Stromal cell of bone marrow (primary cell): ENCODE measurements around the gene MCEE.
A peak's percentile ranks its signal among the peaks of the same experiment; 100 is the strongest.
"Not testable (repeated sequence)": the region's sequence is repeated elsewhere in the genome, so short reads cannot be mapped to it uniquely, and the experiment has no call there.

ENCODE experiments used
- DNase-seq: peaks from one replicate; pipeline ENCODE4 v3.0.0-alpha.2; 2012; ENCODE audit warnings: low read depth

Gene MCEE

DNA sequence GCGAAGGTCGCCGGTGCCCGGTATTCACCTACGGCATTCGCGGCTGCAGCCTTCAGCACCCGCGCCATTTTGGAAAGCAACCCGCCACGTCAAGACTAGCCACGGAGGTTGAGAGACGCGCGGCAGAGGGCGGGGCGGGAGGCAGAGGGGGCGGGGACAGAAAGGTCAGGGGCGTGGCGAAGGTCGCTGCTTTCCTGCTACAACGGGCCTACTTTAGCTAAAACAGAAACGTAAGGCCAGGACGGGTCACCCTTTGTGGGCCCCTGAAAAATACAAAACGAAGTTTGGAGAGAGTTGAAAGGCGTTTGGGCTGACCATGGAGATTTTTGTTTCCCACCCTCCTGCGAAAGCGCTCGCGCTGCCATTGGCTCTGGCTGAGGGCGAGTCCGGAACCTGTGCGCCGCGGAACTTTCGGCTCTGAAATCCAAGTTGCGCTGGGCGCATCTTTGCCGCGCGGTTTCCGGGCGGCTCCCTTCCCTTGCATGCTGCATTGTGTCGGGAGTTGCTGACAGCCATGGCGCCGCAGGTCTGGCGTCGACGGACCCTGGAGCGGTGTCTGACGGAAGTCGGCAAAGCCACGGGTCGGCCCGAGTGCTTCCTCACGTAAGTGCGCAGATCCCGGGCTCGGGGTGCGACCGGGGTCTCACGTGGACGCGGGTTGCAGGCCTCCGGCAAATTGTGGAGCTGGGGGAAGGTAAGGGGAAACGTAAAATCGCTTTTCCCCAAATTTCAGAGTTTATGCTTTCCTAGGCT, at the start of gene MCEE, which contains the start of gene MPHOSPH10:
Gene MCEE, minus strand, starts transcription at position 78 of the 753 bp plus-strand sequence. Its CDS starts 10 bp downstream, at position 68.
Gene MPHOSPH10, plus strand, starts transcription at position 483 of the 753 bp plus-strand sequence. Its CDS starts 32 bp downstream, at position 515.
- DNase-seq: peak; percentile 84

GRCh38 chr2:71178836-71179235, 48.8 kb upstream of the MCEE start:
- not testable (repeated sequence) for DNase-seq

DNA sequence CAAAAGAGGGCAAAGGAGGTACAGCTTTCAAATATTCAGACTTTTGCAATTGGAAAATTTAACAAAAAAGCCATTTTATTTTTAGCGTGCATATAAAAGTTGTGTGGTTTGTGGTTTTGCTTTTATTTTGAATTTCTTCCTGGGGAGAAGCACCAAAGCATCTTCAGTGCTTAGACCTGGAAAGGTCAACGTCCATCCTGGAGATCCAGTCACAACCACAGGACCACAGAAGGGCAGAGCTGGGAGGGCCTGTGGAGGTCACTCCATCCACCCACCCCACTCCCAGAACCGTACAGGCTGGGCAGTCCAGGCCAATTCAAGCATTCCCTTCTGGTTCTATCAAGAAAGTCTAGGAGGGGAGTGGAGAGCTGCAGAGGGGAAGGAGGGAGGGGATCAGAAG, 44.2 kb upstream of the MCEE start:
- DNase-seq: no peak

- DNase-seq: no peak
These were observed 43.1 kb upstream of the MCEE start for GRCh38 chr2:71173096-71173495.

- no peak for DNase-seq
These were observed 36.8 kb upstream of the MCEE start for GRCh38 chr2:71166812-71167211.

DNA sequence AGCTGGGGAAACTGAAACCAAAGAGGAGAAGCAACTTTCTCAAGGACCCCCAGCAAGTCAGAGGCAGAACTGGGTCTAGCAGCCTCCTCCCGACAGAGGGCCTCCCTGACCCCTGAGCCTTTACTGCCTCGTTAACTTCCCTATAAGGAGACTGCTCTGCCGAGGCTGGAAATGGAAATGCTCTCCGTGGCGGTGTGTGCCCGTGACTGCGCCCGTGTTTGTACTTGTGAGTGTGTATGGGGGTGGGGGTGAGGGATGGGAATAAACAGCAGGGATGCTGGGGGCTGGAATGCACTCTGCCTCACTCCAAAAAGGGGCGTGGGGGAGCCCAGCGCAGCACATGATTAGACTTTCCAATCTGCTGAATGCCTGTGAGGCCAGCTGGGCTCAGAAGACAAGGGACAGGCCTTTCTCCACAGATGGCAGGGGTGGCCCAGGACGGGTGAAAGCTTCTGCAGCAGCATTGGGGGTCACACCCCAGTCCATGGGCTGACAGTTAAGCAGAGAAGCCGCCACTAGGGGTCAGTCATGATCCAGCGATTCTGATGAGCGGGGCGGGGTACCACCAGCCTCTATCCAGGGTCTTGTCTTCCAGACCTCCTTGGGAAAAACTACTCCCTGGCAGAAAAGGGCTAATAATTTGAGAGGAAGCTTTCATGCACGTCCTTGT, 27.2 kb upstream of the MCEE start:
- no peak for DNase-seq

DNA sequence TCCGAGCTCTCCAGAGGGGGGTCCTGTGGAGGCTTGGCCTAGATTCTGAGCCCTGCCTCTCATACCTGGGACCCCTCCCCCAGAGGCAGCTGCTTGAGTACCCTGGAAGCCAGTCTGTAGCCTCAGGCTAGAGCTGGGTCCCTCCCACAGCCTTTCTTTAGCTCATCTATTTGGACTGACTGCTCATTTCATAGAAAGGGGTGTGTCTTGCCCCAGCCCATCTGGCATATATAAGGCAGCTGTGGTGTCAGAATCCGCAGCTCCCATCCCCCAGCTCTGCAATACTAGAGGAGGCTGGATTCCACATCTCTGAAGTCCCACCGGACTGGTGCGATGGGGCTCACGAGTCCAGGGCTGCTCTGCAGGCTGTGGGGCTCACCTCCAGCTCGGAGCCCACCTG, 26.5 kb upstream of the MCEE start:
- DNase-seq: no peak

- DNase-seq: no peak
These were observed 25.8 kb upstream of the MCEE start for GRCh38 chr2:71155846-71156245.

- DNase-seq: no peak
These were observed 24.8 kb upstream of the MCEE start for GRCh38 chr2:71154798-71155197.

DNA sequence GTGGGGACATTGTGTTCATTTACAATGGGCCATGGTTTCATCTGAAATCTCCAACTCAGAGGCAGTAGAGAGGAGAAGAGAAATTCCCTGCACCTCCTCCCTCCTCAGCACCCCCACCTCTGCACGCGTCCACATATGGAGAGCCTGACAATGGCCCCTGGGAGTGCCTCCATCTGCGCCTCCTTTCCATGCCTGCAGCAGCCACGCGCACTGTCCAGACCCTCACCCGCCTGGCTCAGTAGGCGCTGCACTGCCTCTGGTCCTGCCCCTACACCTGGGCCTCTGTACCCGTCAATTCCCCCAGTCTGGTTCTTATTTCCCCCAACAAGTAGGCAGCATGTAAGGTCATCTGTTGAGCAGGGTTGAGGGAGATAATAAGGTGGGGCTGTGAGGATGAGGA, 24.2 kb upstream of the MCEE start:
- no peak for DNase-seq

GRCh38 chr2:71153585-71154224, 23.7 kb upstream of the MCEE start:
- no peak for DNase-seq

GRCh38 chr2:71151620-71152019, 21.6 kb upstream of the MCEE start:
- no peak for DNase-seq

DNA sequence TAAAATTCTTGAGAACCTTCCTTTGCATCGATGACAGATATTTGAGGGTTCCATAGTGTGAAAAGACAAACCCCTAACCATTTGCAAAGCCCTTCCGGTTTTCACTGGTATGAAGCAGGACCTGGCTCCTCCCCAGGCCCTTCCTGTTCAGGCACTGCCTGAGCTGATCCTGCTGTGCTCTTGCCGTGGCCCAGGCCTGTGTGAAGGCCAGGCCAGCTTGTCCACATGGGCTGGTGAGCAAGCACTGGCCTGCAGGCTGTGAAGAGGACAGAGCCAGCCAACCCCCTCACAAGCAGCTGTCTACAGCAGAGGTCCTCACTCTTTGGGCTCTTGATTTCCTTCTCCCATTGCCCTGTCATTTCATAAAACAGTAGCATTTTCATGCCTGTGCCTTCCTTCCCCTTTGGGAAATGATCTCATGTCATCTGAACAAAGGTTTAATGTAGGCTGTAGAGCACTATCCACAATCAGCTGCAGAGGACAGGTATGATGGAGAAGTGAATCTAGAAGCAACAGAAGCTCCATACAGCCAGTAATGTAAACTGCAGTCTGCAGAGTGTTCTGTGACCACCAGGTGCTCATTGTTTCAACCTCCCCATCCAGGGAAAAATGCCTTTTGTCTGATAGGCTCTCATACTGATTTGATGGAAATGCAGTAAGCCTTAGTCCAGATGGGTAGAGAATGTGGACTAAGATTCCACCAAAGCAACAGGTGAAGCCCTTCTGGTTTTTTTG, 20.2 kb upstream of the MCEE start:
- no peak for DNase-seq

GRCh38 chr2:71148506-71149063, 18.6 kb upstream of the MCEE start:
- no peak for DNase-seq

- DNase-seq: no peak
These were observed 13.8 kb upstream of the MCEE start for GRCh38 chr2:71143782-71144181.

GRCh38 chr2:71136174-71136573, 6.1 kb upstream of the MCEE start:
- no peak for DNase-seq

DNA sequence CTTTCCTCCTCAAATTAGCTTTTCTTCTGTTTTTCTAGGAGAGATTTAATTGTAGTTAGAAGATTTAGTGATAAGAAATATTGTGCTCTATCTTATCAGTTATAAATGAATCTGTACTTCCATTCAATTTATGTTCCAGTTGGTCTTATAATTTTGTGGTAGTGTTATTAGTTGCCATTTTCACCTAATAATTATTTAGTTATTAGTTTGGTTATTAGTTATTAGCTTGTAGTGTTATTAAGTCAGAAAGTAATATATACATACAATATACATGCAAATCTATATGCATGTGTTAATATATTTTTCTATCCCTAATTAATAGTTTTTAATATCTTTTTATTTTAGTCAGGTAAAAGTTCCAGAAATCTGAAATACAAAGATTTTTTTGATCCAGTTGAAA, 3.6 kb upstream of the MCEE start:
- no peak for DNase-seq

- DNase-seq: not testable (repeated sequence)
These were observed 1.5 kb upstream of the MCEE start for GRCh38 chr2:71131387-71132166.

DNA sequence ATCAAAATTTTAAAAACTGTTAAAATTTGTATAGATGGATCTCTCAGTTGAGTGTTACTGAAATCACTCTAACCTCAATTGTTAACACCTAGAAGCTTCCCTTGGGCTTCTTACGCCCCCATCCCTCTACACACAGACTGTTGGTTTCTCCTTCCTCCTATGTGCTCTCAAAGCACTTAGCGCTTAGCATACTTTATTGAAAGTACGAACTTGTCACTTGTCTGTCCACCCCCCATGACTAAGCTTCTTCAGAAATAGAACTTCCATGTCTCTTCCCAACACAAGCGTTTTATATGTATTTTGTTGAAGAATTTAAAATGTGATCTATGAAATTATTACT, 846 bp upstream of the MCEE start:
- DNase-seq: no peak

DNA sequence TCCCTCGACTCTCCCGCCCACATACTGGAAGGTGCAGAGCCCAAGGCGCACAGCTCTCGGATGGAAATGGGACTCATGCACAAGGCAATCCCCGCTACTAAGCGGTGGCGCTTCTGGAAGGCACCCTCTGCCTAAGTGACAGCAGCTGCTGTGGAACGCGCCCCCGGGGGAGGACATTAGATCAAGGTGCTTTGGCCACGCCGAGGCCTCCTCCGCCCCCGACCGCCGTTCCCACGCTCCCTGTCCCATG, 202 bp downstream of the MCEE start:
- peak; percentile 17 for DNase-seq

DNA sequence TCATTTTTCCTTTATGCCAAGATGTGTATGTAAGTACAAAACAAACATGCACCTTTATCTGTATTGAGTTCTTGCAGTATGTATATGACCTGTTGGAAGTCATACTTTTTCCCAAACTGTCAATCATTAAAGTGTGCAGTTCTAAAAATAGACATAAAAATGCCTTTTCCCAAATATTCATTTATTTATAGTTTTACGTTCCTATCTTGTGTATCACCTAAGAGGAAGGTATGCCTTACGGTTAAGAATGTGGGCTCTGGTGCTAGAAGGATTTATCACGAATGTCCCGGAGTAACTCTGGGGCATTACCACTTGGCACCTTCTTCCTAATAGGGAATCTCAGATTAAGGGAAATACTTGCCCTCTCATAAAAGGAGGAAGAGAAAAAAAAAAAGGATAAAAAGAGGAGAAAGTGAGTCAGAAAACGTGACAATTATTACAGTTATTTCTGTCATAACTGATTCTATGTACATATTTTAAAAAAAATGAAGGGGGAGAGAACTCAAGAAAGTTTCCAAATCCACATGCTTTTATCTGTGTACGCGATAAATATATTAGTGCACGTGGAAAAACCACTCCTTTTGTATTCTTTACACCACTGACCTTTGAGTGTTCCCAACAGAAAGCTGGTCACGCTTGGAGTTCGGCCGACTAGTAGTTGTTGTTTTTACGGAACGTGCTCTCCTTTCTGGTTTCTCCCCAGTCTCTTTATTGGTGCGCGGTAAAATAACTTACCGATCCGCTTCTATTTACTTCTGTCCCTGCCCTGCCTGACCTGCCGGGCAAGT, 721 bp downstream of the MCEE start:
- DNase-seq: no peak
